GM12891 (cell line): Measurements from ENCODE around the gene GPBAR1.

Experiments used
- PAX5 ChIP-seq: IDR thresholded peaks from 2 replicates; pipeline ENCODE4 v1.6.1; 2011; ENCODE audit warnings: low read length, moderate library complexity, mild to moderate bottlenecking; ENCODE audit not compliant: insufficient read depth, severe bottlenecking
- POLR2A ChIP-seq: IDR thresholded peaks from 2 replicates; pipeline ENCODE4 v1.6.1; 2011; ENCODE audit warnings: low read depth, low read length, control low read depth
- POLR2AphosphoS5 ChIP-seq: IDR thresholded peaks from 2 replicates; pipeline ENCODE4 v1.6.1; 2011; ENCODE audit warnings: low read depth, low read length, control low read depth
- SPI1 ChIP-seq: IDR thresholded peaks from 2 replicates; pipeline ENCODE4 v1.6.1; 2011; ENCODE audit warnings: low read depth, low read length, control low read depth
- TAF1 ChIP-seq: IDR thresholded peaks from 2 replicates; pipeline ENCODE4 v1.6.1; 2011; ENCODE audit warnings: low read depth, low read length, control low read depth

DNA sequence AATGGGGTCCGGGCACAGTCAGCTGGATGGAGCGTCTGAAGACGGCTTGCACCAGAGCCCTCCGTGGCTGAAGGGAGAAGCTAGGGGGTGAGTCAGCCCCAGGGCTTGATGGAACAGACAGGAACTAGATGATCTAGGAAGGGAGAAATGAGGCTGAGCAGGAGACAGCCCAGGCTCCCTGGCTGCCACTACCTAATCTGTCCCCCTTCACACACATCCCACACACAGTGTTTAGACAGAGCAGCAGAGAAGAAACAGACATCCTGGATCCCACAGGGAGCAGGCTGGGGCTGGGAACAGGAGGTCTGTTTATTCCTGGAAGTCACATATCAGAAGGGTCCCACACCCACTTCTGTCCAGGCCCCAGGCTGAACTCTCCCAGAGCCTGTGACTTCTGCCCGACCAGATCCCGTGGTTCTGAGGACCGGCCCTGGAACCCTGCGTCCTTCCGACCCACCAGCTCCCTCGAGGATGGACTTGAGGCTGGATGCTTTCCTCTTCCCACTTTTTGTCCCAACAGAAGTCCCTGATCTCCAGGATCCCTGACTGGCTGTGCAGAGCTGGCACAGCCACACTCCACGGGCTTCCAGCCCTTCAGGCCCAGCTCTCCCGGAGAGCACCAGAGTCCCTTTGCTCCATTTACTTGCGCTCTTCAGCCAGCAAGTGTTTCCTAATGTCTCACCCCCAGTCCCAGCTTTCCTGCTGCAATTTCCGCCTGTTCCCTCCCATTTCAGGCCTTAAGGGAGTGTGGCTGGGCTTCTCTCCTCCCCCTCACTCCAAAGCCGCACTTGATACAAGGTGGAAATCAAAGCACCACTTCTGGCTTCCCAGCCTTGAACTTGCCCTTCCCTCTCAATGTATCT lies 1.5 kb upstream of the GPBAR1 start:
- TF ChIP-seq POLR2A (no peak), POLR2AphosphoS5 (no peak), TAF1 (no peak), SPI1 (no peak), PAX5 (no peak)
